ES-I3 (cell line): ENCODE data around the gene AQP5.

Experiments used
- H3K36me3 ChIP-seq: 2 replicates; pipeline ENCODE4 v1.6.1; 2013; ENCODE audit warnings: mild to moderate bottlenecking, low read length, control low read depth, moderate library complexity; ENCODE audit not compliant: insufficient read depth
- H3K4me1 ChIP-seq: 2 replicates; pipeline ENCODE4 v1.6.1; 2013; ENCODE audit warnings: mild to moderate bottlenecking, control low read depth, low read length; ENCODE audit not compliant: insufficient read depth
- H3K9ac ChIP-seq: 2 replicates; pipeline ENCODE4 v1.6.1; 2013; ENCODE audit warnings: low read depth, mild to moderate bottlenecking, low read length, moderate library complexity
- H3K9me3 ChIP-seq: 2 replicates; pipeline ENCODE4 v1.6.1; 2013; ENCODE audit warnings: mild to moderate bottlenecking, low read length, moderate library complexity; ENCODE audit not compliant: control insufficient read depth, insufficient read depth

AQP5 gene

GRCh38 chr12:49950273-49951251 is 11.1 kb upstream of the AQP5 start, which contains the start of gene AQP2:
Gene AQP2, plus strand, starts transcription at chr12:49950737. Its CDS starts 94 bp downstream, at chr12:49950831.
- Histone ChIP-seq H3K4me1 (peaks cover 11% of the 10 kb centered on the region), H3K9ac (no peak within 1 kb of the TSS), H3K36me3 (no peaks in the 10 kb centered on the region), H3K9me3 (no peaks in the 10 kb centered on the region)

- H3K9ac ChIP-seq, result no peak overlapping the region
Measured at GRCh38 chr12:49951411-49952240, 10.0 kb upstream of the AQP5 start.

DNA sequence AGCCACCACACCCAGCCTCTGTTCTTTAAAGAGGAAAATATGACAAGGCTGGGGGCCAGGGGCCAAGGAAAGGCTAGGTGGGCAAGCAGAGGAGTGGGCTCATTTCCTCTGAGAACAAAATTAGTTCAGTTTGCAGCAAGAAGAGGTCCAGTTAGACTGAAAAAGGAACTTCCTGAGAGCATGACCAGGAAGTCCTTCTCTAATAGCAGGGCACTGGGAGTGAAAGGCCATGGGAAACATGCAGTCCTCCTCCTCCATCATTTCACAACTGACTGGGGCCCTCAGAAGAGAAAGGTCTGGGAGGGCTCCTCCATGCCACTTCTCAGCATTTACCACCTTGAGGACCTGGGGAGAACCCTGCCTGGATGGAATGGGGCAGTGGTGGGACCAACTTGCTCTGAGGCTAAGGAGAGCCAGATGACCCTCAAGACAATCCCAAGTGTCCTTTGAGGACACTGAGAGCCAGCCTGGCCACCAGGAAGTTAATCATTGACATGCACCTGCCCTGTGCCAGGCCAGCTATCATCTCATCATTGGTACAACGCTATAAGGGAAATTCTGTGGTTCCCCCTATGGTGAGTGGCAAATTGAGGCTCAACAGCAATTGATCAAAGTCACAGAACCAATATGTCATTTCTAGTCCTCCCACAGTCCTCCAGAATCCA is 9.1 kb upstream of the AQP5 start:
- H3K4me1 ChIP-seq, result no peaks in the 10 kb centered on the region
- no peak overlapping the region for H3K9ac ChIP-seq
- H3K36me3 ChIP-seq, result no peaks in the 10 kb centered on the region
- no peaks in the 10 kb centered on the region for H3K9me3 ChIP-seq

More at GRCh38 chr12:49951411-49952240, 10.0 kb upstream of the AQP5 start:
- H3K36me3 ChIP-seq, result no peaks in the 10 kb centered on the region
- peaks cover 1% of the 10 kb centered on the region; the same call in 1 of the 2 replicates for H3K4me1 ChIP-seq
- H3K9me3 ChIP-seq, result no peaks in the 10 kb centered on the region

DNA sequence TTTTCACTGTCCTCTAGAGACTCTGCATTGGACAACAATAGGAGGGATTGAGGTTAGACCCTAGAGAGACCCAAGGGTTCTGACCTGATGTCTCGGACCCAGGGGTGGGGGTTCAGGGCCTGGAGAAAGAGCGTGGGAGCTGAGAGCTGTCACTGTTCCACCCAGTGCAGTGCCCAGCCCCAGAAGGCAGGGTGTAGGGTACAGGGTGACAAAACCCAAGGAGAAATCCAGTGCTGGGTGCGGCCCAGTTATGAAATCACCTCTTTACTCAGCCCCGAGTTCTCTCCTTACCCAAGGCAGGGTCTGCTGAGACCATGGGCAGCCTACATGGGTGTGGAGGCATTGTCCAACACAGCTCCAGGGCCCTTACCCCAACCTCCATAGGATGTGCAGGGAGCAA is 8.5 kb upstream of the AQP5 start:
- Histone ChIP-seq H3K36me3 (no peaks in the 10 kb centered on the region), H3K4me1 (no peaks in the 10 kb centered on the region), H3K9ac (no peak overlapping the region), H3K9me3 (no peaks in the 10 kb centered on the region)

DNA sequence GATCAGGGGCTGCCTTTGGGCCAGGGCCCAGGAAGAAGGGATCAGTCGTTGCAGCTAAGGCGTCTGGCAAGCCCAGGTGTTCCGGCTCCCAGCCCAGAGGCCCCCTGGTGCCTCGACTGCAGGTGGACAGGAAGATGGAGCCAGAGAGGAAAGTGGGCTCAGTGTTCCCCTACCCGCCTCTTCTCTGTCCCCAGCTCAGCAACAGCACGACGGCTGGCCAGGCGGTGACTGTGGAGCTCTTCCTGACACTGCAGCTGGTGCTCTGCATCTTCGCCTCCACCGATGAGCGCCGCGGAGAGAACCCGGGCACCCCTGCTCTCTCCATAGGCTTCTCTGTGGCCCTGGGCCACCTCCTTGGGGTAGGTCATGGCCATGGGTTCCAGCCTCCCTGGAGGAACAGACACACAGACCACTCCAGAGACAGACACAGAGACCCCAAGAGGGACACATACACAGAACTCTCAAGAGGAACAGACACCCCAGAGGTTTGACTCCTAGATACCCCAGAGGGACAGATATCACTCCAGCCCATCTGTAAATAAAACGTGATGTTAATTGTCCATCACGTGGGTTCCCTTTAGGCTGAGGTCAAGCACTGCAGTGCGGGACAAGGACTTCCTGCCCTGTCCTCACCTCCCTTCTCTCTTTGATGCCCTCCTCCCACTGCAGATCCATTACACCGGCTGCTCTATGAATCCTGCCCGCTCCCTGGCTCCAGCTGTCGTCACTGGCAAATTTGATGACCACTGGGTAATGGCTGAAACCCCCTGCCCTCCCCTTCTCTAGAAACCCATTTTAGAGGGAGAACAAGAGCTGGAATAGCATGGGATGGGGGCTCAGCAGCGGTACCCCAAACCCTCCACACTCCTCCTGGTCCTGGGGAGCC is 7.5 kb upstream of the AQP5 start:
- peaks cover 3% of the 10 kb centered on the region for H3K4me1 ChIP-seq
- no peaks in the 10 kb centered on the region for H3K36me3 ChIP-seq
- H3K9me3 ChIP-seq, result no peaks in the 10 kb centered on the region
- H3K9ac ChIP-seq, result no peak overlapping the region

DNA sequence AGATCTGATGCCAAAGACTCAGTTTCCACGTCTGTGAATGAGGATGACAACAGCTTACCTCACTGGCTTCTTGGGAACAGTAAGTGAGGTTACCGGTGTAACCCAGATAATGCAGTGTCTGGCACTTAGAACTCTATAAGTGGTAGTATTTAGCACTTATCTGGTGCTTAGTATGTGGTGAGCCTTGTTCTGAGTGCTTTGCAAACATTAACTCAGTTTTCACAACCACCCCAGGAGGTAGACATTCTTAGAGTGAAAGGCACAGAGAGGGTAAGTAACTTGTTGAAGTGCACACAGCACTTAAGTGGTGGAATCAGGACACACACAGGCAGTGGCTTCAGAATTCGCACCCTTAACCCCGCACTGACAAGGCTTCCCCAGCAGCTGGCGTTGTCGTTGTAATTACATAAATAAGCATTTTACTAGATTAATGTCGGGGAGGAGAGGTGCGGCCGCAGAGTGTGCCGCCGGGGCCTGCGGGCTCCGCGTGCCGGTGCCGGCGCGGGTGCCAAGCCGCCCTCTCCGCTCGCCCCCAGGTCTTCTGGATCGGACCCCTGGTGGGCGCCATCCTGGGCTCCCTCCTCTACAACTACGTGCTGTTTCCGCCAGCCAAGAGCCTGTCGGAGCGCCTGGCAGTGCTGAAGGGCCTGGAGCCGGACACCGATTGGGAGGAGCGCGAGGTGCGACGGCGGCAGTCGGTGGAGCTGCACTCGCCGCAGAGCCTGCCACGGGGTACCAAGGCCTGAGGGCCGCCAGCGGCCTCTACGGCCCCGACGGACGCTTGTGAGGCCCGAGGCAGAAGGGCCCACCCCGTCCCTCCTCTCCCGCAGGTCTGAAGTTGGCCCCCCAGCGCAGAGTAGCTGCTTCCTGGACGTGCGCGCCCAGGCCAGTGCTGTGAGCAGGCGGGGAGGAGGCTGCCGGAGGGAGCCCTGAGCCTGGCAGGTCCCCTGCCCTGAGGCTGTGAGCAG is 6.5 kb upstream of the AQP5 start:
- Histone ChIP-seq H3K36me3 (no peaks in the 10 kb centered on the region), H3K9me3 (no peaks in the 10 kb centered on the region), H3K4me1 (peaks cover 12% of the 10 kb centered on the region), H3K9ac (no peak overlapping the region; the same call in 1 of the 2 replicates)

DNA sequence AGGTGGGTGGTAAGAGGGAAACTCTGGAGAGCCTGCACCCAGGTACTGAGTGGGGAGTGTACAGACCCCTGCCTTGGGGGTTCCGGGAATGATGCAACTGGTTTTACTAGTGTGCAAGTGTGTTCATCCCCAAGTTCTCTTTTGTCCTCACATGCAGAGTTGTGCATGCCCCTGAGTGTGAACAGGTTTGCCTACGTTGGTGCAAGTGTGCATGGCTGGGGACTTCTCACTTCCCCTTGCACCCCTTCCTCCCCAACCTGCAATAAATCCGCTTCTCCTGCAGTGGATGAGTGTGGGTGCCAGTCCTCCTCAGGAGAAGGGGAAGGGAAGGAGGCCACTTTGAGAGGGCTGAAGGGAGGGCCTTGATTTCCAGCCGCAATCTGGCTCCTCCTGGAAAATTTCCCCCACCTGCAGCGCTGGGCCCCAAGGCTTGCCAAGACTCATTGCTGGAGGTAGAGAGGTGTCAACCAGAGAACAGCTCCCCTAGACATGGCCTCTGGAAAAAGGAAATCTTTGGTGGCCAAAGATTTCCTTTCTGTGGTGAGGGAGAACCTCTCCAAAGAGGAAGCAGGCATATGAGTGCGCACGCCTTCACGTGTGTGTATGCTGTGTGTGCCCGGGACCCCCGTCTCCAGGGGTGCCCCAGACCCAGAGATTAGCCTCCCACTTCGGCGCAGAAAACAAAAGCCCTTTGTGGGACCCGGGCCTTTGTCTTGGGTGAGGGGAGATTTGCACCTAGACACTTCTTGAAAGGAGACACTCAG is 5.6 kb upstream of the AQP5 start:
- H3K9ac ChIP-seq, result no peak overlapping the region
- H3K9me3 ChIP-seq, result no peaks in the 10 kb centered on the region
- H3K4me1 ChIP-seq, result peaks cover 19% of the 10 kb centered on the region
- H3K36me3 ChIP-seq, result no peaks in the 10 kb centered on the region

DNA sequence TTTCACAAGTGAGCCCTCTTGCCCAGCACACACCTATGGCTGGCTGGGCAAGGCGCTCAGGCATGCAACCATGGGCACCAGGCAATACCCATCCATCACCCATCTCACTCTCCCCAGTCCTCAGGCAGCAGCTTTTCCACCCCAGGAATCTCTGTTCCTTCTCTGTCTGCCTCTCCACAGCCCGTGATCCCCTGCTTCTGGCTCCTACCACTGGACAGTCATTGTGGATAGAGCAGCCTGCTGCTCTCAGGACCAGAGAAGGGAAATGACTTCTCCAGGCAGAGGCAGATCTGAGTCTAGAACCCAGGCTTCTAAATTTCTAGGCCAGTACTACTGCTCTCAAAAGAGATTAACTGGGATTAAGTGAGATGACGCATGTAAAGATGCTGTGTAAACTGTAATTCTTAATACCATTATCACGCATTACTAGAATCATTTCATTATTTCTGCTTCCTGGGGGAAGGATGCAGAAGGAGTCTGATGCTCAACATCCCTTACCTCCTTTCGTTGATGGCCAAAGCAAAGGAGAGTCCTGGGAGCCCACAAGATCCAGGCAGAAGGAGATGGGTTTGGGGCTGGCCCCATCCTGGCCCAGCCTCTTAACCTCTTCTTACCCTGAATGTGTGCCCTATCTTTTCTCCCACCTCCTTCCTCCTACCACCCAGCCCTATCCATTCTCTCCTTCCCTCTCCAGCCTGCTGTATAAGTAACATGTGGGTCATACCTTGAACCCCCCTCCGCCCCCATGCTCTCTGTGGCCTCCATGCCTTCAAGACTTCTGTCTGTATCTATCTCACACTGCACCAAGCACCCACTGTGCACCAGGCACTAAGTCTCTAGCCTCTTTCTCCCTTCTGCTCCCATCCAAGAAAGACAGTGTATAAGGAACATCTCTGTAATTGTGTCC is 4.8 kb upstream of the AQP5 start:
- H3K36me3 ChIP-seq, result no peaks in the 10 kb centered on the region
- no peaks in the 10 kb centered on the region for H3K9me3 ChIP-seq
- H3K4me1 ChIP-seq, result peaks cover 19% of the 10 kb centered on the region
- no peak overlapping the region for H3K9ac ChIP-seq

DNA sequence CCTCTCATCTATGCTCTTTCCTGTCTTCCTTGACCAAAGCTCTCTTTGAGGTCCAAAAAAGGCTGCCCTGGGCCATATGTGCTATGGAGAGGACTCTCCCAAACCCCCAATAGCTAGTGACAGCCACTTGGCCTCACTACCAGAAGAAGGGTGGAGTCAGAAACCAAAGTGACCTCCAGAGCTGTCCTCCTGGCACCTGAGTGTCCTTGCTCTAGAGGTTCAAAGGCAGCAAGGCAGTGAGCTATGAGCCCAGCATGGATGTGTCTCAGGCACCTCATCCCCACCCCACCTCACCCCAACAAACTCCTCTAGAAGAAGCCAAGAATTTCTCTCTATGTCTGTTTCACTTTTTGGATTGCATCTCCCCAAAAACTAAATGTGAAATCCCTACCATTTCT is 4.1 kb upstream of the AQP5 start:
- Histone ChIP-seq H3K36me3 (no peaks in the 10 kb centered on the region), H3K4me1 (peaks cover 19% of the 10 kb centered on the region), H3K9me3 (no peaks in the 10 kb centered on the region), H3K9ac (no peak overlapping the region)

- no peak overlapping the region for H3K9ac ChIP-seq
- H3K9me3 ChIP-seq, result no peaks in the 10 kb centered on the region
- H3K4me1 ChIP-seq, result peaks cover 19% of the 10 kb centered on the region
- H3K36me3 ChIP-seq, result no peaks in the 10 kb centered on the region
Measured at GRCh38 chr12:49959685-49960473, 1.8 kb upstream of the AQP5 start.
